Ectodermal cell (in vitro differentiated cells): Measurements from ENCODE around the gene GPX6.
"Not testable (repeated sequence)": the region's sequence is repeated elsewhere in the genome, so short reads cannot be mapped to it uniquely, and the experiment has no call there.

Experiments used
- H3K27ac ChIP-seq: 2 replicates; pipeline ENCODE4 v1.7.0; 2013; ENCODE audit warnings: mild to moderate bottlenecking, low read depth, low read length; ENCODE audit not compliant: insufficient read depth, poor library complexity, severe bottlenecking
- H3K27me3 ChIP-seq: 2 replicates; pipeline ENCODE4 v1.7.0; 2013; ENCODE audit warnings: mild to moderate bottlenecking, low read length; ENCODE audit not compliant: insufficient read depth, control insufficient read depth, poor library complexity, severe bottlenecking
- H3K36me3 ChIP-seq: one replicate; pipeline ENCODE4 v1.7.0; 2013; ENCODE audit warnings: low read length; ENCODE audit not compliant: control insufficient read depth, insufficient read depth
- H3K4me1 ChIP-seq: one replicate; pipeline ENCODE4 v1.7.0; 2013; ENCODE audit warnings: low read length; ENCODE audit not compliant: control insufficient read depth, insufficient read depth
- H3K4me3 ChIP-seq: 2 replicates; pipeline ENCODE4 v1.7.0; 2013; ENCODE audit warnings: low read depth, low read length, control low read depth; ENCODE audit not compliant: insufficient read depth
- H3K9me3 ChIP-seq: 2 replicates; pipeline ENCODE4 v1.7.0; 2013; ENCODE audit warnings: mild to moderate bottlenecking, low read length, moderate library complexity; ENCODE audit not compliant: control insufficient read depth
- WGBS, 2 experiments: methylation state at CpG; one replicate each; pipeline ENCODE4 v1.1.7; 2013; ENCODE audit warnings: missing lambda C conversion rate in 2 of 2; 5-methylcytosine and 5-hydroxymethylcytosine counted together

Gene GPX6

GRCh38 chr6:28525496-28526039 lies 10.0 kb upstream of the GPX6 start, which contains the start of gene GPX5:
GPX5 (plus strand) TSS chr6:28525881; CDS start chr6:28526014, 133 bp downstream.
- 85 to 92% methylated on average over 7 to 9 of the region's 10 CpGs for WGBS, 2 experiments
- H3K9me3 ChIP-seq, result no peaks in the 10 kb centered on the region
- no peaks in the 10 kb centered on the region for H3K36me3 ChIP-seq
- no peak within 1 kb of the TSS for H3K27ac ChIP-seq
- peaks cover 9% of the 10 kb centered on the region for H3K4me1 ChIP-seq
- H3K27me3 ChIP-seq, result no peaks in the 10 kb centered on the region
- no peak within 1 kb of the TSS for H3K4me3 ChIP-seq

- Histone ChIP-seq H3K9me3 (no peaks in the 10 kb centered on the region), H3K36me3 (no peaks in the 10 kb centered on the region), H3K27me3 (no peaks in the 10 kb centered on the region), H3K27ac (peak overlapping the region; percentile 44), H3K4me3 (no peak overlapping the region), H3K4me1 (peaks cover 8% of the 10 kb centered on the region)
- WGBS, 2 experiments, result 80 to 82% methylated on average over 3 of the region's 3 CpGs
Measured at GRCh38 chr6:28523241-28523622, 7.6 kb upstream of the GPX6 start.

GRCh38 chr6:28522594-28523240 lies 7.1 kb upstream of the GPX6 start:
- Histone ChIP-seq H3K36me3 (no peaks in the 10 kb centered on the region), H3K27ac (no peak overlapping the region), H3K9me3 (no peaks in the 10 kb centered on the region), H3K4me3 (no peak overlapping the region), H3K27me3 (no peaks in the 10 kb centered on the region), H3K4me1 (peaks cover 8% of the 10 kb centered on the region)

- Histone ChIP-seq H3K36me3 (no peaks in the 10 kb centered on the region), H3K9me3 (no peaks in the 10 kb centered on the region), H3K27me3 (no peaks in the 10 kb centered on the region), H3K4me1 (peaks cover 8% of the 10 kb centered on the region), H3K27ac (no peak overlapping the region), H3K4me3 (no peak overlapping the region)
- 97 to 100% methylated on average over 1 to 2 of the region's 2 CpGs for WGBS, 2 experiments
Measured at GRCh38 chr6:28517964-28518363, 2.4 kb upstream of the GPX6 start.

GRCh38 chr6:28512387-28512786 lies 3.2 kb downstream of the GPX6 start:
- 93 to 94% methylated on average over 8 of the region's 8 CpGs for WGBS, 2 experiments
- H3K27me3 ChIP-seq, H3K27ac ChIP-seq, H3K9me3 ChIP-seq, H3K4me1 ChIP-seq, H3K4me3 ChIP-seq, H3K36me3 ChIP-seq: not testable (repeated sequence)

GRCh38 chr6:28511628-28512300 lies 3.8 kb downstream of the GPX6 start:
- Histone ChIP-seq H3K9me3 (no peaks in the 10 kb centered on the region), H3K27ac (no peak overlapping the region), H3K4me3 (no peak overlapping the region), H3K36me3 (no peaks in the 10 kb centered on the region), H3K27me3 (no peaks in the 10 kb centered on the region), H3K4me1 (peaks cover 4% of the 10 kb centered on the region)
- WGBS, 2 experiments, result 95% methylated on average over 51 of the region's 51 CpGs

GRCh38 chr6:28506807-28507475 lies 8.7 kb downstream of the GPX6 start:
- no peaks in the 10 kb centered on the region for H3K36me3 ChIP-seq
- H3K9me3 ChIP-seq, result no peaks in the 10 kb centered on the region
- H3K4me3 ChIP-seq, result no peak overlapping the region
- WGBS, 2 experiments, result 73 to 77% methylated on average over 4 of the region's 4 CpGs
- peaks cover 7% of the 10 kb centered on the region for H3K4me1 ChIP-seq
- no peak overlapping the region for H3K27ac ChIP-seq
- H3K27me3 ChIP-seq, result no peaks in the 10 kb centered on the region

GRCh38 chr6:28505733-28506132 lies 9.9 kb downstream of the GPX6 start:
- H3K27ac ChIP-seq, result no peak overlapping the region
- no peaks in the 10 kb centered on the region for H3K9me3 ChIP-seq
- no peaks in the 10 kb centered on the region for H3K36me3 ChIP-seq
- H3K27me3 ChIP-seq, result no peaks in the 10 kb centered on the region
- WGBS, 2 experiments, result 94 to 100% methylated on average over 1 of the region's 1 CpG
- H3K4me1 ChIP-seq, result peaks cover 7% of the 10 kb centered on the region
- H3K4me3 ChIP-seq, result no peak overlapping the region

GRCh38 chr6:28502709-28503305 lies 12.8 kb downstream of the GPX6 start:
- not testable (repeated sequence) for H3K27ac ChIP-seq, H3K4me3 ChIP-seq, H3K36me3 ChIP-seq, H3K9me3 ChIP-seq, H3K27me3 ChIP-seq
- WGBS, 2 experiments, result 77 to 79% methylated on average over 7 of the region's 7 CpGs
- H3K4me1 ChIP-seq, result peaks cover 14% of the 10 kb centered on the region

GRCh38 chr6:28502136-28502535 lies 13.5 kb downstream of the GPX6 start:
- H3K4me3 ChIP-seq, H3K27me3 ChIP-seq, H3K27ac ChIP-seq, H3K9me3 ChIP-seq, H3K36me3 ChIP-seq: not testable (repeated sequence)
- H3K4me1 ChIP-seq, result peaks cover 17% of the 10 kb centered on the region
- 94% methylated on average over 35 of the region's 35 CpGs for WGBS, 2 experiments
